ENCODE results near the gene SLC35E2B. TPM values are rescaled to one million over a fixed set of nuclear protein-coding genes. Genes with fewer than 3 reads are reported as not detected.
"Not testable (repeated sequence)": the region's sequence is repeated elsewhere in the genome, so short reads cannot be mapped to it uniquely, and the experiment has no call there.

The SLC35E2B gene
- total RNA-seq, 2 donors from 2014 or later: 40.3 to 67.1 TPM

GRCh38 chr1:1665815-1666251 lies 26.8 kb downstream of the SLC35E2B start:
- Histone ChIP-seq H3K27ac (no peak overlapping the region), H3K27me3 (replicated peaks; ENCODE audit: insufficient read depth) (no peaks in the 10 kb centered on the region), H3K4me3 (no peak overlapping the region), H3K4me1 (replicated peaks) (no peaks in the 10 kb centered on the region), H3K9me3 (no peaks in the 10 kb centered on the region), H3K36me3 (peaks cover 0 to 9% of the 10 kb centered on the region in 2 donors)
- 76% methylated on average over 25 of the region's 25 CpGs for WGBS
- DNase-seq (ENCODE audit: low spot score): no peak
- intact Hi-C loops (cut with DNase I): no loop called here
- TF ChIP-seq CTCF (IDR thresholded peaks at IDR 0.05) (no peak), POLR2A (IDR thresholded peaks at IDR 0.05) (no peak), POLR2AphosphoS5 (IDR thresholded peaks at IDR 0.05) (no peak)

GRCh38 chr1:1664941-1665814 lies 27.4 kb downstream of the SLC35E2B start:
- Histone ChIP-seq H3K36me3 (peaks cover 0 to 9% of the 10 kb centered on the region in 2 donors), H3K27ac (no peak overlapping the region), H3K9me3 (no peaks in the 10 kb centered on the region), H3K4me3 (no peak overlapping the region), H3K27me3 (replicated peaks; ENCODE audit: insufficient read depth) (no peaks in the 10 kb centered on the region), H3K4me1 (replicated peaks) (no peaks in the 10 kb centered on the region)
- 86% methylated on average over 22 of the region's 27 CpGs for WGBS
- DNase-seq (ENCODE audit: low spot score): no peak
- intact Hi-C loops (cut with DNase I): no loop called here
- TF ChIP-seq POLR2AphosphoS5 (IDR thresholded peaks at IDR 0.05) (no peak), CTCF (IDR thresholded peaks at IDR 0.05) (no peak), POLR2A (IDR thresholded peaks at IDR 0.05) (no peak)

- H3K4me3 ChIP-seq; H3K36me3 ChIP-seq; intact Hi-C loops (cut with DNase I); DNase-seq (ENCODE audit: low spot score); H3K4me1 ChIP-seq (replicated peaks); H3K27me3 ChIP-seq (replicated peaks; ENCODE audit: insufficient read depth); H3K9me3 ChIP-seq; H3K27ac ChIP-seq: not testable (repeated sequence)
- WGBS: 63% methylated on average over 2 of the region's 11 CpGs
Observed at GRCh38 chr1:1664318-1664717, 28.3 kb downstream of the SLC35E2B start.

GRCh38 chr1:1662830-1663560 lies 29.6 kb downstream of the SLC35E2B start:
- H3K36me3 ChIP-seq; intact Hi-C loops (cut with DNase I); H3K9me3 ChIP-seq; H3K4me1 ChIP-seq (replicated peaks); H3K4me3 ChIP-seq; DNase-seq (ENCODE audit: low spot score); H3K27me3 ChIP-seq (replicated peaks; ENCODE audit: insufficient read depth); H3K27ac ChIP-seq: not testable (repeated sequence)
- 71% methylated on average over 15 of the region's 15 CpGs for WGBS

- H3K27me3 ChIP-seq (replicated peaks; ENCODE audit: insufficient read depth); intact Hi-C loops (cut with DNase I); H3K27ac ChIP-seq; H3K9me3 ChIP-seq; H3K36me3 ChIP-seq; DNase-seq (ENCODE audit: low spot score); H3K4me3 ChIP-seq; H3K4me1 ChIP-seq (replicated peaks): not testable (repeated sequence)
- 79% methylated on average over 9 of the region's 9 CpGs for WGBS
Observed at GRCh38 chr1:1662392-1662791, 30.2 kb downstream of the SLC35E2B start.

GRCh38 chr1:1658583-1659549 lies 33.7 kb downstream of the SLC35E2B start, which contains the start of gene CDK11B:
TSS of gene CDK11B (minus strand) at chr1:1659004. CDS start at chr1:1657485, 1,519 bp downstream.
- TF ChIP-seq POLR2A (IDR thresholded peaks at IDR 0.05): peak; percentile 39
- peak; percentile 90 for TF ChIP-seq POLR2AphosphoS5 (IDR thresholded peaks at IDR 0.05)
- peak in 3 of 4 experiments; percentile 4 to 40 (median 36) for TF ChIP-seq CTCF (IDR thresholded peaks at IDR 0.05)
- H3K4me1 ChIP-seq (replicated peaks); H3K27me3 ChIP-seq (replicated peaks; ENCODE audit: insufficient read depth); H3K9me3 ChIP-seq; H3K36me3 ChIP-seq; intact Hi-C loops (cut with DNase I): not testable (repeated sequence)
- peak within 1 kb of the TSS; percentile 93 to 99 for H3K27ac ChIP-seq
- WGBS: under 1% methylated on average over 49 of the region's 96 CpGs
- DNase-seq (ENCODE audit: low spot score): peak; percentile 82
- H3K4me3 ChIP-seq: peak within 1 kb of the TSS; percentile 56 to 80

GRCh38 chr1:1648265-1648664 lies 44.3 kb downstream of the SLC35E2B start:
- H3K27me3 ChIP-seq (replicated peaks; ENCODE audit: insufficient read depth); DNase-seq (ENCODE audit: low spot score); H3K9me3 ChIP-seq; H3K4me1 ChIP-seq (replicated peaks); H3K4me3 ChIP-seq; intact Hi-C loops (cut with DNase I); H3K36me3 ChIP-seq; H3K27ac ChIP-seq: not testable (repeated sequence)
- WGBS: 94% methylated on average over 11 of the region's 11 CpGs

- H3K9me3 ChIP-seq; H3K27ac ChIP-seq; H3K27me3 ChIP-seq (replicated peaks; ENCODE audit: insufficient read depth); DNase-seq (ENCODE audit: low spot score); H3K36me3 ChIP-seq; H3K4me3 ChIP-seq; intact Hi-C loops (cut with DNase I); H3K4me1 ChIP-seq (replicated peaks): not testable (repeated sequence)
- 90% methylated on average over 17 of the region's 17 CpGs for WGBS
Observed at GRCh38 chr1:1647567-1648241, 44.9 kb downstream of the SLC35E2B start.
